ENCODE results near the gene MRPL55.

Gene MRPL55

DNA sequence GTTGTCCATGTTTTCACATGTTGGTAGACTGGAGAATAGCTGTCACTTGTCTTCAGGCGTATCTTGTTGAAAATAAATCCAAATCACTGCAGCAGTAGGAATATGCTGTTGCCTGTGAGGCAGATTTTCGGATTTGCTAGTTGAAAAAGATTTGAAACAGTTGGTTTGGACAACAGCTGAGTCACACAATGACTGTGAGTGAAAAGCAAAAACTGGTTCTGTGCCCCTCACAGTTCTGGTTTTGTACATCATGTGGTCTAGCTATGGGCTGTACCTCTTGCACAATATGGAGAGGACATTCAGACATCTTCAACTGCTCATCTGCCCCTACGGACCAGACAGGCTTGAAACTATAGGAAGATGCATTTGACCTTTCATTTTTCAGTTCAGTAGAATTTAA is 24.8 kb downstream of the MRPL55 start:
- peak in 1 of 2 experiments; percentile 80 for DNase-seq (ENCODE audit: low read depth in 1 of 2, low spot score in 1 of 2)
- peak overlapping the region; percentile 73 for H3K4me3 ChIP-seq (replicated peaks; ENCODE audit: insufficient read depth, low read length)
- peak overlapping the region; percentile 93 for H3K27ac ChIP-seq (replicated peaks)
- no peak for TF ChIP-seq GABPA (IDR thresholded peaks at IDR 0.05; ENCODE audit: low read depth)
- TF ChIP-seq SPI1 (IDR thresholded peaks at IDR 0.05; ENCODE audit: borderline replicate concordance, low read depth), result no peak
- TF ChIP-seq, protein P1, sequence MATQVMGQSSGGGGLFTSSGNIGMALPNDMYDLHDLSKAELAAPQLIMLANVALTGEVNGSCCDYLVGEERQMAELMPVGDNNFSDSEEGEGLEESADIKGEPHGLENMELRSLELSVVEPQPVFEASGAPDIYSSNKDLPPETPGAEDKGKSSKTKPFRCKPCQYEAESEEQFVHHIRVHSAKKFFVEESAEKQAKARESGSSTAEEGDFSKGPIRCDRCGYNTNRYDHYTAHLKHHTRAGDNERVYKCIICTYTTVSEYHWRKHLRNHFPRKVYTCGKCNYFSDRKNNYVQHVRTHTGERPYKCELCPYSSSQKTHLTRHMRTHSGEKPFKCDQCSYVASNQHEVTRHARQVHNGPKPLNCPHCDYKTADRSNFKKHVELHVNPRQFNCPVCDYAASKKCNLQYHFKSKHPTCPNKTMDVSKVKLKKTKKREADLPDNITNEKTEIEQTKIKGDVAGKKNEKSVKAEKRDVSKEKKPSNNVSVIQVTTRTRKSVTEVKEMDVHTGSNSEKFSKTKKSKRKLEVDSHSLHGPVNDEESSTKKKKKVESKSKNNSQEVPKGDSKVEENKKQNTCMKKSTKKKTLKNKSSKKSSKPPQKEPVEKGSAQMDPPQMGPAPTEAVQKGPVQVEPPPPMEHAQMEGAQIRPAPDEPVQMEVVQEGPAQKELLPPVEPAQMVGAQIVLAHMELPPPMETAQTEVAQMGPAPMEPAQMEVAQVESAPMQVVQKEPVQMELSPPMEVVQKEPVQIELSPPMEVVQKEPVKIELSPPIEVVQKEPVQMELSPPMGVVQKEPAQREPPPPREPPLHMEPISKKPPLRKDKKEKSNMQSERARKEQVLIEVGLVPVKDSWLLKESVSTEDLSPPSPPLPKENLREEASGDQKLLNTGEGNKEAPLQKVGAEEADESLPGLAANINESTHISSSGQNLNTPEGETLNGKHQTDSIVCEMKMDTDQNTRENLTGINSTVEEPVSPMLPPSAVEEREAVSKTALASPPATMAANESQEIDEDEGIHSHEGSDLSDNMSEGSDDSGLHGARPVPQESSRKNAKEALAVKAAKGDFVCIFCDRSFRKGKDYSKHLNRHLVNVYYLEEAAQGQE (IDR thresholded peaks at IDR 0.05; ENCODE audit: insufficient replicate concordance, low read depth), result no peak
- TF ChIP-seq, protein P2, sequence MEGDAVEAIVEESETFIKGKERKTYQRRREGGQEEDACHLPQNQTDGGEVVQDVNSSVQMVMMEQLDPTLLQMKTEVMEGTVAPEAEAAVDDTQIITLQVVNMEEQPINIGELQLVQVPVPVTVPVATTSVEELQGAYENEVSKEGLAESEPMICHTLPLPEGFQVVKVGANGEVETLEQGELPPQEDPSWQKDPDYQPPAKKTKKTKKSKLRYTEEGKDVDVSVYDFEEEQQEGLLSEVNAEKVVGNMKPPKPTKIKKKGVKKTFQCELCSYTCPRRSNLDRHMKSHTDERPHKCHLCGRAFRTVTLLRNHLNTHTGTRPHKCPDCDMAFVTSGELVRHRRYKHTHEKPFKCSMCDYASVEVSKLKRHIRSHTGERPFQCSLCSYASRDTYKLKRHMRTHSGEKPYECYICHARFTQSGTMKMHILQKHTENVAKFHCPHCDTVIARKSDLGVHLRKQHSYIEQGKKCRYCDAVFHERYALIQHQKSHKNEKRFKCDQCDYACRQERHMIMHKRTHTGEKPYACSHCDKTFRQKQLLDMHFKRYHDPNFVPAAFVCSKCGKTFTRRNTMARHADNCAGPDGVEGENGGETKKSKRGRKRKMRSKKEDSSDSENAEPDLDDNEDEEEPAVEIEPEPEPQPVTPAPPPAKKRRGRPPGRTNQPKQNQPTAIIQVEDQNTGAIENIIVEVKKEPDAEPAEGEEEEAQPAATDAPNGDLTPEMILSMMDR (IDR thresholded peaks at IDR 0.05; ENCODE audit: insufficient read depth, low read length), result no peak
- TF ChIP-seq POLR2AphosphoS5 (IDR thresholded peaks at IDR 0.05; ENCODE audit: low read depth), result no peak
- no peaks in the 10 kb centered on the region for H3K27me3 ChIP-seq (ENCODE audit: insufficient read depth, poor library complexity, severe bottlenecking)

DNA sequence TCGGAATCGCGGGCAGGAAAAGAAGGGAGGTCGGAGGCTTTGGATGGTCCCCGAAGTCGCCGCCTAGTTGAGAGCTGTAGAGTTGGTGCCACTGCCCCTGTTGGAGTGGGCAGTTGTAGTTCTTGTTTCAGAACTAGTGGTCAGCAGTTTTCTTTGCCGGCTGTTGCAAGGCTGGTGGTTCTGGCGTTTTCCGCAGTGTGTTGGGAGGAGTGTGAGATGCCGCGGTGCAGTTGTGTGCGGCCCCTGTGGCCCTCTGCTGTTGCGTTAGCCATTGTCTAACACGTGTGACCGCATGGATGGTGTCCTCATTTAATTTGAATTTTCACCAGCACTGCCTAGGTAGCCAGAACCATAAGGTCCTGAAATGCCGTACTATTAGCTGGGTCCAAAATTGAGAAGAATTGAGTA is 25.2 kb downstream of the MRPL55 start:
- H3K4me3 ChIP-seq (replicated peaks; ENCODE audit: insufficient read depth, low read length), result peak overlapping the region; percentile 73
- no peak for DNase-seq (ENCODE audit: low read depth in 1 of 2, low spot score in 1 of 2)
- no peaks in the 10 kb centered on the region for H3K27me3 ChIP-seq (ENCODE audit: insufficient read depth, poor library complexity, severe bottlenecking)
- peak overlapping the region; percentile 93 for H3K27ac ChIP-seq (replicated peaks)
- TF ChIP-seq, protein P2 (IDR thresholded peaks at IDR 0.05; ENCODE audit: insufficient read depth, low read length), result no peak
- TF ChIP-seq GABPA (IDR thresholded peaks at IDR 0.05; ENCODE audit: low read depth) (no peak), SPI1 (IDR thresholded peaks at IDR 0.05; ENCODE audit: borderline replicate concordance, low read depth) (no peak), POLR2AphosphoS5 (IDR thresholded peaks at IDR 0.05; ENCODE audit: low read depth) (peak; percentile 12; the same call in 1 of the 2 replicates)
- TF ChIP-seq, protein P1 (IDR thresholded peaks at IDR 0.05; ENCODE audit: insufficient replicate concordance, low read depth), result no peak

DNA sequence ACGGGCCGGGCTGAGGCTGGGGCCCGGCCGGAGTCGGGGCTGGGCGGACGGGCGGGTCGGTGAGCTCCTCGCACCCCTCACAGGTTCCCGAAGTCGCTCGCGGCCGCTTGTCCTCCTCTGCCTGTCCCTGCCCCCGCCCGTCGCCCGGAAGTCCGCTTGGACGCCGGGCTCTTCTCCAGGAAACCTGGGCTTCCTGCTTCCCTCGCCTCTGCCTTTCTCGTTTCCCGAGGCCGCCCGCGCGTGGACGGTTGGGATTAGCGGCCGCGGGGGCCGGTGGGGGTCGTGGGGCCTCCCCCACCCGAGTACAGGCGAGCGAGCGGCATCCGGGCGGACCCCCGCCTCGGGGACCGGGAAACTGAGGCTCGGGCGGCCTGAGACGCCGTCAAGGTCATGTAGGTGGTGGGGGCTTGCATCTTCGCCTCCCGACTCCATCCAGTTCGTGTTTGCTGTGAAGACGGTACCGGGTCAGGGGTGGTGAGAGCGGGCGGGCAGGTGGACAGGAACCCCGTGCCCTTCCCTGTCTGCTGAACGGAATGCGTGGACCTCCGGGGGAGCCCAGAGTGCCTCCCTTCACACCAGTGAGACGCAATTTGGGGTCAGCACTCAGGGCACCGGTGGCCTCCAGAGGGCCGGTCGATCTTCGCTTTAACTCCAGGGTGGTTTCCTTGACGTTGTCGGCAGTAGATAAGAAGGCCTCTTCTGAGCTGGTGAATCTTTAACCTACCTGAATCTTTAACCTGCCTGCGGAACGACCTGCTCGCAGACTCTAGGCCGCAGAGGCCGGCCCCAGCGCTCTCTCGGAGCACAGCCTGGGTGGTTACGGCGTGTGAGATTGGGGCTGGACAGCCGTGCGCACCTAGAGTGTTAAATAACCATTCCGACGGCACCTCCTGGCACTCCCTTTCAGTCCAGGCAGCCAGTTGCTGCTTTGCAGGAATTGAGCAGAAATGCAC is 25.9 kb downstream of the MRPL55 start:
- H3K27me3 ChIP-seq (ENCODE audit: insufficient read depth, poor library complexity, severe bottlenecking), result no peaks in the 10 kb centered on the region
- no peak for DNase-seq (ENCODE audit: low read depth in 1 of 2, low spot score in 1 of 2)
- TF ChIP-seq, protein P2 (IDR thresholded peaks at IDR 0.05; ENCODE audit: insufficient read depth, low read length), result no peak
- TF ChIP-seq POLR2AphosphoS5 (IDR thresholded peaks at IDR 0.05; ENCODE audit: low read depth) (peak; percentile 24; the same call in 1 of the 2 replicates), GABPA (IDR thresholded peaks at IDR 0.05; ENCODE audit: low read depth) (no peak), SPI1 (IDR thresholded peaks at IDR 0.05; ENCODE audit: borderline replicate concordance, low read depth) (no peak; the same call in 1 of the 2 replicates)
- TF ChIP-seq, protein P1 (IDR thresholded peaks at IDR 0.05; ENCODE audit: insufficient replicate concordance, low read depth), result no peak
- H3K4me3 ChIP-seq (replicated peaks; ENCODE audit: insufficient read depth, low read length), result peak overlapping the region; percentile 73
- H3K27ac ChIP-seq (replicated peaks), result peak overlapping the region; percentile 93
